Glomerular endothelial cell (primary cell): ENCODE results near the gene CCDC81. TPM values are rescaled to one million over a fixed set of nuclear protein-coding genes. Genes with fewer than 3 reads are reported as not detected.
"Not testable (repeated sequence)": the region's sequence is repeated elsewhere in the genome, so short reads cannot be mapped to it uniquely, and the experiment has no call there.

Experiments used
- DNase-seq: peaks from one replicate; pipeline ENCODE4 v3.0.0-alpha.2; 2011; ENCODE audit warnings: low read depth, low spot score; ENCODE audit errors: extremely low read depth
- total RNA-seq: library from RNA; depleted of rRNA; stranded (reverse); fragments of >200 nt; gene quantifications from 2 replicates; pipeline ENCODE4 v1.2.3, GENCODE V29; 2015

Gene CCDC81
- 0.73 and 2.8 TPM in 2 replicates for total RNA-seq

GRCh38 chr11:86374586-86374985 is at the start of gene CCDC81:
Gene CCDC81, plus strand, starts transcription at chr11:86374887. Its CDS starts 277 bp downstream, at chr11:86375164.
- DNase-seq, result no peak

GRCh38 chr11:86335131-86335767 is 39.4 kb upstream of the CCDC81 start:
- no peak for DNase-seq

DNA sequence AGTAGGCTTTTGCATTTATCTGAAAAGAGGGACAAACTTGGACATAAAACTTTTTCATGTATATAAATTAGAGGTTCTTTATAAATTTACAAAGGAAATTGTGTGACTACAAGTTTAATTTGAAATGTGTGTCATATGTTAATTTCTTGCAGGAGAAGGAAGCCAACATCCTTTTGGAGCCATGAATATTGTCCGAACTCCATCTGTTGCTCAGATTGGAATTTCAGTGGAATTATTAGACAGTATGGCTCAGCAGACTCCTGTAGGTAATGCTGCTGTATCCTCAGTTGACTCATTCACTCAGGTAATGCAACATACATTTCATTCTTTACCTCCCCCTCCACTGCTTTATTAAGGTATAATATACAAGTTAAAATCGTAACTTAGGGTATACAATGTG is 37.5 kb upstream of the CCDC81 start:
- DNase-seq, result no peak

GRCh38 chr11:86341382-86341781 is 33.3 kb upstream of the CCDC81 start:
- no peak for DNase-seq

DNA sequence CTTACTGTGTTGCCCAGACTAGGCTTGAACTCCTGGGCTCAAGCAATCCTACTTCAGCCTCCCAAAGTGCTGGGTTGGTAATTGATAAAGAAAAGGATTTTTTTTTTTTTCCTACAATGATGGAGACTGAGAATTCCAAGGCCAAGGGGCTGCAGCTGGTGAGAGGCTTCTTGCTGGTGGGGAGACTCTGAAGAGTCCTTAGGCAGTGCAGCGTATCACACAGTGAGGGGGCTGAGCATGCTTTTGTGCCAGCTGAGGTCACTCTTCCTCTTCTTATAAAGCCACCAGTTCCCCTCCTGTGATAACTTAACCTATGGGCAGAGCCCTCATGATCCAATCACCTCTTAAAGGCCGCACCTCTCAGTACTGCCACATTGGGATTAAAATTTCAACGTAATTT is 28.2 kb upstream of the CCDC81 start:
- DNase-seq, result no peak

- no peak for DNase-seq
Measured at GRCh38 chr11:86355256-86355655, 19.4 kb upstream of the CCDC81 start.

DNA sequence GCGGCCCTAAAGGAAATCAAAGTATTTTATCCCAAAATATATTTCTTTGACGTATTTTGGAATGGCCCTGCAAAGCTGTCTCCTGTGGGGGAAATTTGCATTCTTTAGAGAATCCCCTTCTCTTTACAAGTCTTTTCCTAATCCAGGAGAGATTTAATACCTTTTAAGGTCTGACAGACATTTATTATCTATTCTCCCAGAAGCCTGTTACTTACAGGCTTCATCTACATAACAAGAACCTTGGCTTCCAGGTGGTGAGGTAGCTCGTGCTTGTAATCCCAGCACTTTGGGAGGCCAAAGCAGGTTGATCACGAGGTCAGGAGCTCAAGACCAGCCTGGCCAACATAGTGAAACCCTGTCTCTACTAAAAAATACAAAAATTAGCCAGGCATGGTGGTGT is 17.3 kb upstream of the CCDC81 start:
- DNase-seq, result not testable (repeated sequence)

- DNase-seq, result no peak
Measured at GRCh38 chr11:86358720-86359119, 16.0 kb upstream of the CCDC81 start.

GRCh38 chr11:86360775-86361395 is 13.8 kb upstream of the CCDC81 start:
- no peak for DNase-seq

- DNase-seq, result no peak
Measured at GRCh38 chr11:86363424-86363823, 11.3 kb upstream of the CCDC81 start.

DNA sequence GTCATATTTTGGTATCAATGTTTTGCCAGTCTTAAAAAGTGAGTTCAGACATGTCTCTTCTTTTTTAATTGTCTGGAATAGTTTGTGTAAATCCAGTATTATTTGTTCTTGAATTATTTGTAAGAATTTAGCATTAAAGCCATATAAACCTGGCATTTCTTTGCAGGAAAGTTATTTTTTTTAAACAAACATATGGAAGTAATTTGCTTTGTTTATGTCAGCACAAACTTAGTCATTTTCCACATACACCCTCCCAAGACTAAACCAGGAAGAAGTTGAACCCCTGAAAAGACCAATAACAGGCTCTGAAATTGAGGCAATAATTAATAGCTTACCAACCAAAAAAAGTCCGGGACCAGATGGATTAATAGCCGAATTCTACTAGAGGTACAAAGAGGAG is 9.1 kb upstream of the CCDC81 start:
- DNase-seq, result no peak

GRCh38 chr11:86369668-86370067 is 5.0 kb upstream of the CCDC81 start:
- DNase-seq, result no peak

DNA sequence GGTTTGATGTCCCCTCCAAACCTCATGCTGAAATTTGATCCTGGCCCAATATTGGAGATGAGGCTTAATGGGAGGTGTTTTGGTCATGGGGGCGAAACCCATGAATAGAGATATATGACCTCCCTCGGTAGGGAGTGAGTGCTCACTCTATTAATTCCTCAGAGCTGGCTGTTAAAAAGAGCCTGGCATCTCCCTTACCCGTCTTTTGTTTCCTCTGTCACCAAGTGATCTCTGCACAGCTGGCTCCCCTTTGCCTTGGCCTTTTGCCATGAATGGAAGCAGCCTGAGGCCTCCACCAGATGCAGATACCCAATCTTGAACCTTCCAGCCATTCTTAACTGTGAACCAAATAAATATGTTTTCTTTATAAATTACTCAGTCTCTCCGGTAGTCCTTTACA is 4.5 kb upstream of the CCDC81 start:
- no peak for DNase-seq

DNA sequence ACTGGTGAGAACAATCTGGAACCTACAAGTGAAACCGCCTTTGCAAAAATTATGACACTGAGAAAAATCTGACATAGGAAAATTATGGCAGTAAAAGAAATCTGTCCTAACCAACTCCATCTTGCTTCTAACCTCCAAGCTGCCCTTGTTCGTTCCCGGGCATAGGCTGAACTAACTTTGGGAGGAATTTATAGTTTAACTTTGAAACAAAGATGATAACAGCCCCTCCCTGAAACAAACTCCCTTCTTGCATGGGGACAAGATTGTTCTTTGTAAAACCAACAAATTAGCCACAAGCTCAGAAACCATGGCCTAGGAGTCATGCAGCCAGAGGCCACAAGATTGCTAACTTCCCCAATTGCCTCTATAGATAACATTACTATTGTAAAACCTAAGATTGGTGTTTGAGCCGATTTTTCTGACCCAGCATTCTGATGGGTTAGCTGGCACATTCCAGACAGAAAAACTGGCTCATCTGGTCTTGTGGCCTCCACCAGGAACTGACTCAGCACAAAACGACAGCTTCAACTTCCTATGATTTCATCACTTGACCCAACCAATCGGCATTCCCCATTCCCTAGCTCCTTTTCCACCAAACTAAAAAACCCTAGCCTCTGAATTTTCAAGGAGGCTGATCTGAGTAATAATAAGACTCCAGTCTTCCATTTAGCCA is 3.6 kb upstream of the CCDC81 start:
- no peak for DNase-seq

DNA sequence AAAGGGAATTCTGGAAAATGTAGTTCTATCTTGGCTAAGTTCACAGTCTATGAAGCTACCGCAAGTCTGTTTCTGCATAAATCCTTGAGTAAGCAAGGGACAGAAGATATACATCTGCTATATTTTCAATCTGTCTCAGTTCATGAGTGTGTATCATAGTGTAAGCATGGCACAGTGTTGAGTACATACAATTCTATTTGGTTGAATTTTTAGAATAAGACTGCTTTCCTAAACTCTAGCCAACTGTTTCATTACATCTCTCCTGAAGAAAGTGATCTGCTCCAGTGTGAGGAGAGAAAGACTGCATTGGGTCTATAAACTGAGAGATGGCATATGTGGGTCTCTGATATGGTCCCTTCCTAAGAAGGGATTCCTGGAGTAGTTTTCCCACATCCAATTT is 2.6 kb upstream of the CCDC81 start:
- DNase-seq, result no peak

- DNase-seq, result no peak
Measured at GRCh38 chr11:86372586-86372985, 2.1 kb upstream of the CCDC81 start.

GRCh38 chr11:86374069-86374468 is 618 bp upstream of the CCDC81 start:
- DNase-seq, result no peak

DNA sequence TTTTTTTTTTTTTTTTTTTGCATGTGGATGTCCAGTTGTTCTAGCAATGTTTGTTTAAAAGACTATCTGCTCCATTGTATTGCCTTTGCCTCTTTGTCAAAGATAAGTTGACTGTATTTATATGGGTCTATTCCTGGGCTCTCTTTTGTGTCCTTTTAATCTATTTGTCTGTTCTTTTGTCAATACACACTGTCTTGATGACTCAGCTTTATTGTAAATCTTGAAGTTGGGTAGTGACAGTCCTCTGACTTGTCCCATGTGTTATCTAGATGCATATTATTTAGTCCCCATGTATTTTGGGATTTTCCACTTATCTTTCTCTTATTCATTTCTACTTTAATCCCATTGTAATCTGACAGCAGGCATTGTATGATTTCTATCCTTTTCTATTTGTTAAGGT is 3.3 kb downstream of the CCDC81 start:
- DNase-seq, result no peak

DNA sequence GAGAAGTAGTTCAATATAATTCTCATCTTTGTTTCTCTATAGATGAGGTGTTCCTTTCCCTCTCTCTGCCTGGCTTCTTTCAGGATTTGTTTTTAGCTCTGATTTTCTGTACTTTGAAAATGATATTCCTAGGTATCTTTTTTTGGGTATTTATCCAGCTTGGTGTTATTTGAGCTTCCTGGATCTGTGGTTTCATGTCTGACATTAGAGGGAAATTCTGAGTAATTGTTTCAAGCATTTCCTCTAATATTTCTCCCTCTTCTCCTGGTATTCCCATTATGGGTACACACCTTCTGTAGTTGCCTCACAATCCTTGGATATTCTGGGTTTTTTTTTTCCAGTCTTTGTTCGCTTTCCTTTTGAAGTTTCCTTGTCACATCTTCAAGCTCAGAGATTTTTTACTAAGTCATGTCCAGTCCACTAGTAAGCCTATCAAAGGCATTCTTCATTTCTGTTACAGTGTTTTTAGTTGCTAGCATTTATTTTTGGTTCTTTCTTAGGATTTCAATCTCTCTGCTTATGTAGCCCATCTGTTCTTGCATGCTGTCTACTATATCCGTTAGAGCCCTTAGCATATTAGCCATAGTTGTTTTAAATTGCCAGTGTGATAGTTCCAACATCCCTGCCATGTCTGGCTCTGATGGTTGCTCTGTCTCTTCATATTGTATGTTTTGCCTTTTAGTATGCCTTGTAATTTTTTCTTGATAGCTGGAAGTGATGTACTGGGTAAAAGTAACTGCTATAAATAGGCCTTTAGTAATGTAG is 5.8 kb downstream of the CCDC81 start:
- no peak for DNase-seq

- DNase-seq, result no peak
Measured at GRCh38 chr11:86383041-86383955, 8.6 kb downstream of the CCDC81 start.
